HCT116 (cell line): ENCODE measurements around the gene IGFL4. TPM values are rescaled to one million over a fixed set of nuclear protein-coding genes. Genes with fewer than 3 reads are reported as not detected.

Experiments
- ATAC-seq: fragments of 200-7000 bp; cut with Tn5 transposase; 2 replicates; pipeline ENCODE4 v1.9.1; 2020; ENCODE audit warnings: mild to moderate bottlenecking, moderate library complexity
- BruUV-seq: library from RNA; stranded (reverse); fragments of 400-500 nt; replicated peaks from 2 replicates; lab custom pipeline; 2021; lab: Mats Ljungman, UMichigan
- CTCF ChIA-PET: fragments of 300-600 bp; sonication (Branson Sonifier 250); formaldehyde crosslinking; loops from one replicate; lab custom pipeline; 2021; ENCODE audit warnings: antibody characterized with exemption; lab: Charles Lee
- POLR2A ChIA-PET: fragments of 300-600, 350-600 bp; sonication (Branson Sonifier 250); formaldehyde crosslinking; loops from one replicate; lab custom pipeline; 2021; ENCODE audit warnings: antibody characterized with exemption; lab: Charles Lee
- RAD21 ChIA-PET, 2 experiments: fragments of 300-600 bp; sonication (Branson Sonifier 250); formaldehyde crosslinking; loops; one replicate each; lab custom pipeline; 2023; ENCODE audit warnings: low total read pairs in 2 of 2; ENCODE audit not compliant: uncharacterized antibody in 2 of 2, unreplicated experiment in 2 of 2, low non-redundant PET in 1 of 2; lab: Charles Lee
- DNase-seq: peaks from one replicate; pipeline ENCODE4 v3.0.0-alpha.2; 2010; ENCODE audit warnings: low read depth, low spot score
- H2AFZ ChIP-seq: fragments of 200-600 bp; shearing (Covaris generic), sonication (generic); 2 replicates; pipeline ENCODE4 v1.6.1; 2017; ENCODE audit warnings: low read depth, mixed run types, mixed read lengths, antibody characterized with exemption, low read length; ENCODE audit not compliant: poor library complexity, severe bottlenecking
- H3K27ac ChIP-seq: 2 replicates; pipeline ENCODE4 v1.5.1; 2012; ENCODE audit warnings: low read depth, low read length
- H3K27me3 ChIP-seq: fragments of 200-600 bp; sonication (generic); 2 replicates; pipeline ENCODE4 v1.6.1; 2016; ENCODE audit warnings: mixed run types, low read length, mixed read lengths; ENCODE audit not compliant: insufficient read depth
- H3K36me3 ChIP-seq, 2 experiments: fragments of 200-500 bp in 1 of 2; fragments of 200-600 bp in 1 of 2; sonication (Bioruptor generic) in 1 of 2; sonication (generic) in 1 of 2; 2 replicates each; pipeline versions ENCODE4 v1.5.1 to v1.6.1; 2014 to 2016; ENCODE audit warnings: low read length in 2 of 2, inconsistent platforms in 1 of 2, mixed read lengths in 1 of 2, mixed run types in 1 of 2; ENCODE audit not compliant: insufficient read depth in 2 of 2, control insufficient read depth in 1 of 2
- H3K4me1 ChIP-seq, 2 experiments: fragments of 200-600 bp in 1 of 2; sonication (generic) in 1 of 2; 2 replicates each; pipeline versions ENCODE4 v1.5.1 to v1.6.1; 2012 to 2017; ENCODE audit warnings: low read length in 2 of 2, inconsistent platforms in 1 of 2, mild to moderate bottlenecking in 1 of 2, mixed read lengths in 1 of 2, mixed run types in 1 of 2, moderate library complexity in 1 of 2; ENCODE audit not compliant: insufficient read depth in 2 of 2, control insufficient read depth in 1 of 2
- H3K4me2 ChIP-seq: fragments of 200-600 bp; sonication (generic); 2 replicates; pipeline ENCODE4 v1.6.1; 2017; ENCODE audit warnings: mixed run types, low read length, mixed read lengths
- H3K4me3 ChIP-seq, 2 experiments: fragments of 200-600 bp in 1 of 2; sonication (generic) in 1 of 2; replicated peaks in 1 of 2; 2 replicates each; pipeline ENCODE4 v1.5.1; 2011 to 2016; ENCODE audit warnings: low read length in 2 of 2, control low read depth in 1 of 2, low read depth in 1 of 2, mild to moderate bottlenecking in 1 of 2, mixed read lengths in 1 of 2, mixed run types in 1 of 2
- H3K79me2 ChIP-seq: fragments of 200-600 bp; sonication (generic); 2 replicates; pipeline ENCODE4 v1.6.1; 2017; ENCODE audit warnings: mild to moderate bottlenecking, mixed run types, low read length, moderate library complexity, mixed read lengths; ENCODE audit not compliant: insufficient read depth
- H3K9ac ChIP-seq: fragments of 200-600 bp; sonication (generic); 2 replicates; pipeline ENCODE4 v1.6.1; 2016; ENCODE audit warnings: low read length, mixed read lengths
- H3K9me2 ChIP-seq: fragments of 200-600 bp; sonication (generic), shearing (Covaris generic); 2 replicates; pipeline ENCODE4 v1.6.1; 2017; ENCODE audit warnings: mixed run types, mild to moderate bottlenecking, moderate library complexity; ENCODE audit not compliant: insufficient read depth
- H3K9me3 ChIP-seq, 2 experiments: fragments of 200-500 bp in 1 of 2; fragments of 200-600 bp in 1 of 2; sonication (Bioruptor generic) in 1 of 2; sonication (generic) in 1 of 2; 2 replicates each; pipeline ENCODE4 v1.6.1; 2014 to 2017; ENCODE audit warnings: low read length in 2 of 2, mixed read lengths in 2 of 2, inconsistent platforms in 1 of 2, low read depth in 1 of 2, mild to moderate bottlenecking in 1 of 2, mixed run types in 1 of 2, moderate library complexity in 1 of 2; ENCODE audit not compliant: control insufficient read depth in 1 of 2, insufficient read depth in 1 of 2
- H4K20me1 ChIP-seq: fragments of 200-600 bp; sonication (generic), shearing (Covaris generic); 2 replicates; pipeline ENCODE4 v1.6.1; 2017; ENCODE audit warnings: mixed run types, mild to moderate bottlenecking, moderate library complexity; ENCODE audit not compliant: insufficient read depth
- CTCF ChIP-seq, 3 experiments: fragments of 200-600 bp in 1 of 3; sonication (generic) in 1 of 3; IDR thresholded peaks in 2 of 3; conservative IDR thresholded peaks in 1 of 3; 2 replicates each; pipeline ENCODE4 v1.5.1; 2012 to 2017; ENCODE audit warnings: low read depth in 2 of 3, low read length in 2 of 3, antibody characterized with exemption in 1 of 3, borderline replicate concordance in 1 of 3, control low read depth in 1 of 3, mild to moderate bottlenecking in 1 of 3, mixed read lengths in 1 of 3, mixed run types in 1 of 3, moderate library complexity in 1 of 3; ENCODE audit not compliant: insufficient read depth in 1 of 3
- EZH2phosphoT487 ChIP-seq: fragments of 200-600 bp; IDR thresholded peaks from 2 replicates; pipeline ENCODE4 v1.6.1; 2018; ENCODE audit warnings: antibody characterized with exemption, borderline replicate concordance
- FOSL1 ChIP-seq: IDR thresholded peaks from 2 replicates; pipeline ENCODE4 v1.6.1; 2012; ENCODE audit warnings: low read depth
- MAX ChIP-seq: IDR thresholded peaks from 2 replicates; pipeline ENCODE4 v1.6.1; 2012
- POLR2A ChIP-seq: IDR thresholded peaks from 2 replicates; pipeline ENCODE4 v1.7.0; 2011; ENCODE audit warnings: borderline replicate concordance; ENCODE audit not compliant: insufficient read depth, insufficient read length; ENCODE audit errors: extremely low read depth
- REST ChIP-seq: IDR thresholded peaks from 2 replicates; pipeline ENCODE4 v1.6.1; 2012; ENCODE audit warnings: low read depth
- SP1 ChIP-seq: IDR thresholded peaks from 2 replicates; pipeline ENCODE4 v1.6.1; 2012; ENCODE audit warnings: low read depth
- SRF ChIP-seq: IDR thresholded peaks from 2 replicates; pipeline ENCODE4 v1.6.1; 2012; ENCODE audit warnings: low read depth
- TCF7L2 ChIP-seq: IDR thresholded peaks from 2 replicates; pipeline ENCODE4 v1.7.0; 2011; ENCODE audit warnings: borderline replicate concordance, inconsistent platforms; ENCODE audit not compliant: insufficient read depth, insufficient read length; ENCODE audit errors: extremely low read depth
- YY1 ChIP-seq: IDR thresholded peaks from 2 replicates; pipeline ENCODE4 v1.6.1; 2011; ENCODE audit warnings: low read length, low read depth, moderate library complexity, mild to moderate bottlenecking; ENCODE audit not compliant: insufficient replicate concordance; ENCODE audit errors: extremely low read depth
- ZNF274 ChIP-seq: fragments of 200-500 bp; sonication (Bioruptor generic); IDR thresholded peaks from 2 replicates; pipeline ENCODE4 v1.6.1; 2014; ENCODE audit warnings: mild to moderate bottlenecking, low read depth, low read length, inconsistent platforms
- intact Hi-C: fragments of 100-400 bp; cut with micrococcal nuclease; formaldehyde crosslinking; loops from 2 replicates; pipeline ENCODE4 v1.10.0; 2022
- total RNA-seq: library from RNA; stranded (reverse); gene quantifications from one replicate; pipeline ENCODE4 v1.2.1, GENCODE V29; 2021; ENCODE audit not compliant: unreplicated experiment

IGFL4 gene
- total RNA-seq, 1 experiment from 2014 or later, result not detected

DNA sequence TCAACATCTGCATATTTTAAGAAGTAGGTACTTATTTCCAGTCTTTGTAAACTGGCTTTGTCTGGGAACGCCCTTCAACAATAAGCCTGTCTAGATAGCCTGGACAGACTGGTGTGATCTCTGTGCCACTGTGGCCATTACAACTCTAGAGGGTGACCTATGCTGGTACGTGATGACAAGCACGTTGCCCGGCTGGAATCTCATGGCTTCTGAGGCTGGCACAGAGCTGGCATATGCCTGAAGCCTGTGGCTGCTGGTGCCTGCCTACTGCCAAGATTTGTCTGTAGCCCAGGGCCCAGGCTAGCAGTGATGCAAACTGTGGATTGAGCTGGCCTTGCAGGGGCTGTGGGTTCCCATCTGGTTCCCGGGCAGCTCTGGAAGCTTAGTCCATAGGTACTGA lies 49.6 kb upstream of the IGFL4 start (continued):
- TF ChIP-seq YY1 (no peak), EZH2phosphoT487 (no peak), SRF (no peak), MAX (no peak), POLR2A (no peak), ZNF274 (no peak)

- ATAC-seq, result no peak
- Histone ChIP-seq H2AFZ (no peak overlapping the region), H3K27ac (no peak overlapping the region), H3K36me3 (no peaks in the 10 kb centered on the region), H3K9me3 (no peaks in the 10 kb centered on the region), H3K4me1 (no peaks in the 10 kb centered on the region), H3K9ac (no peak overlapping the region), H3K4me3 (no peak overlapping the region), H3K9me2 (no peaks in the 10 kb centered on the region; the same call in 1 of the 2 replicates), H3K4me2 (no peak overlapping the region), H4K20me1 (no peaks in the 10 kb centered on the region), H3K27me3 (no peaks in the 10 kb centered on the region), H3K79me2 (no peaks in the 10 kb centered on the region)
- RAD21 ChIA-PET, result no interaction called here
- CTCF ChIA-PET, result interaction anchor here (1.1 to 1.2 kb wide), 2 partner anchors 11 to 100 kb away, joined by 3 to 7 read pairs; no protein-coding TSS in a partner anchor
- intact Hi-C loops, result loop anchor here (10.0 kb wide), 2 partner anchors 395 to 425 kb away; no protein-coding TSS in a partner anchor
- DNase-seq, result no peak
- POLR2A ChIA-PET, result no interaction called here
- TF ChIP-seq EZH2phosphoT487, result no peak
- BruUV-seq, result no TSS peak
Observed at GRCh38 chr19:46089432-46089831, 48.6 kb upstream of the IGFL4 start.

DNA sequence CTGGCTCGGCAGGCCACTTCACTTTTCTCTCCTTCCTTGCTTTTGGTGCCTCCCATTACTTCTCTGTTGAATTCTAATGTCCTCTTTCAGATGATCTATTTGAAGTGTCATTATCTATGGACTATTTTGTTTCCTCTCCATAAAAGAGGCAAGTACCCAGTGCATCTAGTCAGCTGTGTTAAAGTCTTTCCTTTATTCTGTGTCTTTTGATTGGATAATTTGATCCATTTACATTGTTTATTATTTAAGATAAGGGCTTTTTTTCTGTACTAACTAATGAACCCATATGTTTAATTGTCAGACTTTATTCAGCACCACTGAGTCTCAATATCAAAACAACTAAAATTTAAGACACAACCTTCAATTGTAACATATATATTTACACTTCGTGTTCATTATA lies 47.3 kb upstream of the IGFL4 start:
- ChIA-PET CTCF (interaction anchor here (1.1 kb wide), 2 partner anchors 10 to 102 kb away, joined by 3 to 5 read pairs; no protein-coding TSS in a partner anchor), RAD21 (interaction anchor here in 1 of 2 experiments (0.6 kb wide), 1 partner anchor 102 kb away, joined by 3 read pairs; no protein-coding TSS in a partner anchor), POLR2A (no interaction called here)
- DNase-seq (no peak), ATAC-seq (no peak)
- BruUV-seq, result no TSS peak
- Histone ChIP-seq H3K9ac (no peak overlapping the region), H3K36me3 (no peaks in the 10 kb centered on the region), H3K27ac (no peak overlapping the region), H3K9me2 (no peaks in the 10 kb centered on the region; the same call in 1 of the 2 replicates), H3K4me1 (no peaks in the 10 kb centered on the region), H3K27me3 (no peaks in the 10 kb centered on the region), H4K20me1 (no peaks in the 10 kb centered on the region), H2AFZ (no peak overlapping the region), H3K4me3 (no peak overlapping the region), H3K4me2 (no peak overlapping the region), H3K9me3 (no peaks in the 10 kb centered on the region), H3K79me2 (no peaks in the 10 kb centered on the region)
- intact Hi-C loops, result loop anchor here (10.0 kb wide), 2 partner anchors 397 to 427 kb away; no protein-coding TSS in a partner anchor
- TF ChIP-seq SP1, result no peak
- no peak for TF ChIP-seq ZNF274
- no peak for TF ChIP-seq FOSL1
- TF ChIP-seq MAX, result no peak
- no peak for TF ChIP-seq TCF7L2
- no peak for TF ChIP-seq REST
- no peak for TF ChIP-seq CTCF (IDR thresholded peaks at IDR 0.05 in 2 of 3, conservative IDR thresholded peaks at IDR 0.05 in 1 of 3; ENCODE audit: borderline replicate concordance in 1 of 3, insufficient read depth in 1 of 3, low read depth in 2 of 3, low read length in 2 of 3)
